ENCODE results near the gene ARID1B. TPM values are rescaled to one million over a fixed set of nuclear protein-coding genes. Genes with fewer than 3 reads are reported as not detected.

Gene ARID1B
- polyA plus RNA-seq, 1 experiment: 17.0 TPM

- ChIA-PET POLR2A (no interaction called here), CTCF (no interaction called here)
- TF ChIP-seq CTCF (IDR thresholded peaks at IDR 0.05; ENCODE audit: insufficient read depth, low read depth, low read length): no peak
These were observed 171.1 kb downstream of the ARID1B start for GRCh38 chr6:156948277-156948676.

GRCh38 chr6:156948807-156949206 lies 171.6 kb downstream of the ARID1B start:
- peak; percentile 30 for DNase-seq (ENCODE audit: low read depth)
- no peak for TF ChIP-seq CTCF (IDR thresholded peaks at IDR 0.05; ENCODE audit: insufficient read depth, low read depth, low read length)
- H3K4me3 ChIP-seq (ENCODE audit: low read depth, low read length): no peak overlapping the region
- ChIA-PET POLR2A (no interaction called here), CTCF (no interaction called here)
- no peaks in the 10 kb centered on the region for H3K27me3 ChIP-seq (ENCODE audit: control insufficient read depth, insufficient read depth, low read length)
- H3K36me3 ChIP-seq (ENCODE audit: control insufficient read depth, insufficient read depth, low read length): no peaks in the 10 kb centered on the region

More at GRCh38 chr6:156948277-156948676, 171.1 kb downstream of the ARID1B start:
- no peak for DNase-seq (ENCODE audit: low read depth)
- H3K4me3 ChIP-seq (ENCODE audit: low read depth, low read length): no peak overlapping the region
- no peaks in the 10 kb centered on the region for H3K27me3 ChIP-seq (ENCODE audit: control insufficient read depth, insufficient read depth, low read length)
- H3K36me3 ChIP-seq (ENCODE audit: control insufficient read depth, insufficient read depth, low read length): no peaks in the 10 kb centered on the region

- Histone ChIP-seq H3K36me3 (ENCODE audit: control insufficient read depth, insufficient read depth, low read length) (no peaks in the 10 kb centered on the region), H3K27me3 (ENCODE audit: control insufficient read depth, insufficient read depth, low read length) (no peaks in the 10 kb centered on the region), H3K4me3 (ENCODE audit: low read depth, low read length) (no peak overlapping the region)
- no peak for DNase-seq (ENCODE audit: low read depth)
- TF ChIP-seq CTCF (IDR thresholded peaks at IDR 0.05; ENCODE audit: insufficient read depth, low read depth, low read length): no peak
- CTCF ChIA-PET: no interaction called here
- POLR2A ChIA-PET: no interaction called here
These were observed 172.2 kb downstream of the ARID1B start for GRCh38 chr6:156949376-156949775.

GRCh38 chr6:156950084-156950483 lies 172.9 kb downstream of the ARID1B start:
- Histone ChIP-seq H3K36me3 (ENCODE audit: control insufficient read depth, insufficient read depth, low read length) (no peaks in the 10 kb centered on the region), H3K27me3 (ENCODE audit: control insufficient read depth, insufficient read depth, low read length) (no peaks in the 10 kb centered on the region), H3K4me3 (ENCODE audit: low read depth, low read length) (no peak overlapping the region)
- CTCF ChIA-PET: no interaction called here
- DNase-seq (ENCODE audit: low read depth): no peak
- TF ChIP-seq CTCF (IDR thresholded peaks at IDR 0.05; ENCODE audit: insufficient read depth, low read depth, low read length): no peak
- POLR2A ChIA-PET: no interaction called here

GRCh38 chr6:156950531-156950930 lies 173.4 kb downstream of the ARID1B start:
- CTCF ChIA-PET: no interaction called here
- Histone ChIP-seq H3K36me3 (ENCODE audit: control insufficient read depth, insufficient read depth, low read length) (no peaks in the 10 kb centered on the region), H3K4me3 (ENCODE audit: low read depth, low read length) (no peak overlapping the region), H3K27me3 (ENCODE audit: control insufficient read depth, insufficient read depth, low read length) (no peaks in the 10 kb centered on the region)
- no peak for DNase-seq (ENCODE audit: low read depth)
- POLR2A ChIA-PET: no interaction called here
- TF ChIP-seq CTCF (IDR thresholded peaks at IDR 0.05; ENCODE audit: insufficient read depth, low read depth, low read length): no peak

All from BJ (cell line).